ENCODE data around the gene ATRAID.
"Not testable (repeated sequence)": the region's sequence is repeated elsewhere in the genome, so short reads cannot be mapped to it uniquely, and the experiment has no call there.

ATRAID gene, protein sequence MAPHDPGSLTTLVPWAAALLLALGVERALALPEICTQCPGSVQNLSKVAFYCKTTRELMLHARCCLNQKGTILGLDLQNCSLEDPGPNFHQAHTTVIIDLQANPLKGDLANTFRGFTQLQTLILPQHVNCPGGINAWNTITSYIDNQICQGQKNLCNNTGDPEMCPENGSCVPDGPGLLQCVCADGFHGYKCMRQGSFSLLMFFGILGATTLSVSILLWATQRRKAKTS

DNA sequence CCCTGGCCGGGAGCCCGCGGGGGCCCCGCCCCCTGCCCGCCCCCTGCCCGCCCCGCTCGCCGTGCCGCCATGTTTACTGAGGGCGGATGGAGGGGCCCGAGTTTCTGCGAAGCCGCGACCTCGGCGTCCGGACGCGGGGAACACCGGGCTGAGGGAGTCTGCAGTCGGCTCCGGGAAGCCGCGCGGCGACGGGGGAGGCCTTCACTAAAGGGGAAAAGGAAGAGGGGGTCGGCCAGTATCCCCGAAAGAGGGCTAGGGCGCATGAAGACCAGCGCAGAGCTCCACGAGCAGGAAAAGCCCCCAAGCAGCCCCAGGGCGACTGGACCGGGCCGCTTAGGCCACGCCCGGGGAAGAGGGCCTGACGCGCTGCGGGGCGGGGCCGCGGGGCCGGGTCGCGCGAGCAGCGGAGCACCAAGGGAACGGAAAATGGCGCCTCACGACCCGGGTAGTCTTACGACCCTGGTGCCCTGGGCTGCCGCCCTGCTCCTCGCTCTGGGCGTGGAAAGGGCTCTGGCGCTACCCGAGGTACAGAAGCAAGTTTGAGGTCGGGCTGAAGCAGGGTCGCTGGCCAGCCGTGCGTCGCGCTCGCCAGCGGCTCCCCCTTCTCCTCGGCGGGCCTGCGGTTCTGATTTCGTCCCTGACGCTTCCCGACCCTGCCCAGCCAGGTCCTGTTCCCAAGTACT is at the start of gene ATRAID, which contains the start of gene SLC5A6:
Gene ATRAID, plus strand, starts transcription at position 99 of the 683 bp plus-strand sequence. Its CDS starts 328 bp downstream, at position 427.
Gene SLC5A6, minus strand, starts transcription at position 326 of the 683 bp plus-strand sequence. CDS start 4,618 bp downstream, outside the sequence.
- peak; percentile 90 for DNase-seq
- peak; percentile 91 for ATAC-seq
- Mint-ChIP-seq H3K9me3 (no peaks in the 10 kb centered on the region), H3K4me3 (peak within 1 kb of the TSS; percentile 98), H3K36me3 (ENCODE audit: low read depth) (peaks cover 46% of the 10 kb centered on the region), H3K4me1 (peaks cover 42% of the 10 kb centered on the region), H3K27ac (peak within 1 kb of the TSS; percentile 99), H3K27me3 (no peaks in the 10 kb centered on the region)

DNA sequence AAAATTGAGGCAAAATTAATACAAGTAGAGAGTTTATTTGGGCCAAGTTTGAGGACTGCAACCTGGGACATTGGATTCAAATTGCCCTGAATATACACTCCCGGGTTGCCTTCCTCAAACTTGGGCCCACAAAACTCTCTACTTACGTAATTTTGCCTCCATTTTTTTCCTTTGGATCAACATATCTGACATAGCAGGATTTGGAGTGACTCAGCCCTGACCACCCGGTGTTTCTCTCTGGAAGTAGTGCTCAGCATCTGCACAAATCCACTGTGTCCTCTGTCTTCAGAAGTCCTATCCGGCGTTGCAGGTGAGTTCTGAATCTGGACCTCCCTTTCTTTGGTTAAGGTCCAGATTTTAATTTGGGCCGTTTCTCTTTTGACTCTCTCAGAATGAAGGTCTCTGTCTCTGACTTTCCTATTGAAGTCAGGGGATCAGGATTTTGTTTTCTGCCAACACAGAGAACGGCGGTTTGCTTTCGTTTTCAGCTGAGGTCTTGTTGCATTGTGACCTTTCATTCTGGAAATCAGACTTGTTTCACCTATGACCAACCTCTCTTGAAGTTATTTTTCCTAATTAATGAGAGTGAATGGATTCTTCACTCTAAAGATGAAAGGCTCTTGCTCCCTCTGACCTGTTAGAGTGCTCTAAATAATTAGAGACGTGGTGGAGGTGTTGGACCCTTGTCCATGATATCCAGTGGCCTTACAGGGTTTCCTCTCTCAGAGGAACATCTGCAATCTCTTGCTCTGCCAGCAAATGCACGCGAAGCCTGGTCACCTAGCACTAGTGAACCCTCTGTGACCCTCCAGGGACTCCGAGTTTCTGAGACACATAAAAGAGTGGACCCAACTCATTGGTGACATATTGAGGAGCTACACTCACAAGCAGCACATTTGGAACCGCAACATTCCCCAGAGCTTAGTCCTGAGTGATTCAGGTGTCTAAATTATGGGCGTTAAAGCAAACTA is 49.4 kb upstream of the ATRAID start:
- no peak for DNase-seq
- Mint-ChIP-seq H3K36me3 (ENCODE audit: low read depth) (no peaks in the 10 kb centered on the region), H3K27me3 (no peaks in the 10 kb centered on the region), H3K4me3 (no peak overlapping the region), H3K9me3 (no peaks in the 10 kb centered on the region), H3K4me1 (no peaks in the 10 kb centered on the region), H3K27ac (no peak overlapping the region)
- ATAC-seq = no peak

- Mint-ChIP-seq H3K36me3 (ENCODE audit: low read depth) (no peaks in the 10 kb centered on the region), H3K9me3 (no peaks in the 10 kb centered on the region), H3K27ac (no peak overlapping the region), H3K4me3 (no peak overlapping the region), H3K4me1 (no peaks in the 10 kb centered on the region), H3K27me3 (peaks cover 1% of the 10 kb centered on the region)
- DNase-seq (no peak), ATAC-seq (no peak)
Measured at GRCh38 chr2:27164960-27165763, 46.7 kb upstream of the ATRAID start.

- H3K27me3 Mint-ChIP-seq = peaks cover 6% of the 10 kb centered on the region
- H3K36me3 Mint-ChIP-seq (ENCODE audit: low read depth) = no peaks in the 10 kb centered on the region
- H3K4me3 Mint-ChIP-seq = no peak overlapping the region
- H3K27ac Mint-ChIP-seq = no peak overlapping the region
- ATAC-seq (no peak), DNase-seq (no peak)
- peaks cover 2% of the 10 kb centered on the region for H3K4me1 Mint-ChIP-seq
- no peaks in the 10 kb centered on the region for H3K9me3 Mint-ChIP-seq
Measured at GRCh38 chr2:27170581-27171337, 41.1 kb upstream of the ATRAID start.

DNA sequence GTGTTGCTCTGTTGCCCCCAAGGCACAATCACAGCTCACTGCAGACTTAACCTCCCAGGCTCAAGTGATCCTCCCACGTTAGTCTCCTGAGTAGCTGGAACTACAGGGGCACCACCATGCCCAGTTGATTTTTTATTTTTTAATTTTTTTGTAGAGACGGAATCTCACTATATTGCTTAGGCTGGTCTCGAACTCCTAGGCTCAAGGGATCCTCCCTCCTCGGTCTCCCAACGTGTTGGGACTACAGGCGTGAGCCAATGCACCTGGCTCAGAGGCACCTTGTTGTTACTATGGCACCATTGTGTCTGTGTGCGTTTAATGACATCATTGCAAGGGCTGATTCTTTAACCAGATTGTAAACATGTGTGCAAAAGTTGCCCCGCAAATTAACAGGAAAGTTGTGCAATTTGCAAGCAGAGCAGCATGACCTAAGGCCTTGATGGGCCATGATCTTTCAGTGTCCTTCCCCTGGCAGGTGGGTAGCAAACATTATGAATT is 40.4 kb upstream of the ATRAID start:
- no peaks in the 10 kb centered on the region for H3K36me3 Mint-ChIP-seq (ENCODE audit: low read depth)
- H3K27me3 Mint-ChIP-seq = peaks cover 11% of the 10 kb centered on the region
- H3K4me3 Mint-ChIP-seq = no peak overlapping the region
- ATAC-seq (no peak), DNase-seq (no peak)
- H3K9me3 Mint-ChIP-seq = no peaks in the 10 kb centered on the region
- H3K4me1 Mint-ChIP-seq = peaks cover 2% of the 10 kb centered on the region
- no peak overlapping the region for H3K27ac Mint-ChIP-seq

DNA sequence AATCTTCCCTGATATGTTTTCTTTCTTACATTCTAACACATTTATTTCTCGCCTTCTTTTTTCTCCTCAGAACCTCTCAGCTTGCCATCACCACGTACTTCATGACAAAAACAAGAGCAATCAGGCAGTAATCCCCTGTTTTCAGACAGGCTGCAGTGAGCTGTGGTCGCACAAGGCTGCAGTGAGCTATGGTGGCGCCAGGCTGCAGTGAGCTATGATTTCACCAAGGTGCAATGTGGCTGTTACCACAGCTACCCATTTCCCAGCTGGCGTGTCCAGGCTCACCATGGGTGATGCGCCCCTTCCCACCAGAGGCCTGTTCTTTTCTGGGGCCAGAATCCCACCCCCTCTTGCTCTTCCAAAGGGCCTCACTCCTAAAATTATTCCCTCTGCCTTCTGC is 37.2 kb upstream of the ATRAID start:
- H3K27me3 Mint-ChIP-seq = peaks cover 21% of the 10 kb centered on the region
- DNase-seq (no peak), ATAC-seq (no peak)
- no peak overlapping the region for H3K4me3 Mint-ChIP-seq
- no peaks in the 10 kb centered on the region for H3K9me3 Mint-ChIP-seq
- peaks cover 2% of the 10 kb centered on the region for H3K4me1 Mint-ChIP-seq
- no peaks in the 10 kb centered on the region for H3K36me3 Mint-ChIP-seq (ENCODE audit: low read depth)
- H3K27ac Mint-ChIP-seq = no peak overlapping the region

GRCh38 chr2:27175330-27175729 is 36.5 kb upstream of the ATRAID start:
- H3K27me3 Mint-ChIP-seq = peaks cover 24% of the 10 kb centered on the region
- H3K27ac Mint-ChIP-seq = no peak overlapping the region
- DNase-seq (no peak), ATAC-seq (no peak)
- peaks cover 2% of the 10 kb centered on the region for H3K4me1 Mint-ChIP-seq
- H3K9me3 Mint-ChIP-seq = no peaks in the 10 kb centered on the region
- no peaks in the 10 kb centered on the region for H3K36me3 Mint-ChIP-seq (ENCODE audit: low read depth)
- H3K4me3 Mint-ChIP-seq = no peak overlapping the region

- not testable (repeated sequence) for H3K4me3 Mint-ChIP-seq; DNase-seq; H3K4me1 Mint-ChIP-seq; H3K9me3 Mint-ChIP-seq; ATAC-seq; H3K27ac Mint-ChIP-seq; H3K36me3 Mint-ChIP-seq (ENCODE audit: low read depth)
- H3K27me3 Mint-ChIP-seq = peaks cover 20% of the 10 kb centered on the region
Measured at GRCh38 chr2:27175781-27176180, 36.1 kb upstream of the ATRAID start.

DNA sequence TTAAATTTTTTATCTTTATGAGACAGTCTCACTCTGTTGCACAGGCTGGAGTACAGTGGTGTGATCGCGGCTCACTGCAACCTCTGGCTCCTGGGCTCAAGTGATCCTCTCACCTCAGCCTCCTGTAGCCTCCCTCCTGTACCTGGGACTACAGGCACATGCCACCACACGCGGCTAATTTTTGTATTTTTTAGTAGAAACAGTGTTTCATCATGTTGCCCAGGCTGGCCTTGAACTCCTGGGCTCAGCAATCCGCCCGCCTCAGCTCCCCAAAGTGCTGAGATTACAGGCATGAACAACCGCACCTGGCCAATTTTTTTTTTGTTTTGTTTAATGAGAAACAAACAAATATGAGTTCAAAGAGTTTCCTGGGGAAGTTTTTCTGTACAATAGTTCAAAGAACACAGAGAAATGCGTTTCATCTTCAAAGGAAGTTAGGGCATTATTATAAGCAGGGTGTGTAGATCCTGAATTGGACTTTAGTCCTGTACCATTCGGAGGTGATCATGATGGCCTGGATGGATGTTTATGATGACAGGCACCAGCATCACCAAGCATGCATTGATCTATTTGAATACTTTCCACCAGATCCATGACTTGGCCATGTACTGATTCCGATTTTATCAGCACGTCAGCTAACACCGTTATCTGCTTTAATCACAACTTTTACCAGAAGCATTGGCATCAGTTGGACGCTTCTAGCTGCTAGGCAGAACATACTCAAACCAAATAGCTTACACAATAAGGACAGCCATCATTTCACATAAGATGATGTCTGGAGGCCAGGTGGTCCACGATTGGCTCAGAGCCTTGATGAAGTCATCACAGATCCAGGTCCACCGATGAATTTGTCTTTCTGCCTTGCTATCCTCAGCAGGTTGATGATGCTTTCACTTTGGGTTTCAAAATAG is 34.1 kb upstream of the ATRAID start:
- Mint-ChIP-seq H3K27ac (no peak overlapping the region), H3K4me3 (no peak overlapping the region), H3K4me1 (no peaks in the 10 kb centered on the region), H3K9me3 (no peaks in the 10 kb centered on the region), H3K36me3 (ENCODE audit: low read depth) (no peaks in the 10 kb centered on the region), H3K27me3 (peaks cover 33% of the 10 kb centered on the region)
- ATAC-seq (no peak), DNase-seq (no peak)

DNA sequence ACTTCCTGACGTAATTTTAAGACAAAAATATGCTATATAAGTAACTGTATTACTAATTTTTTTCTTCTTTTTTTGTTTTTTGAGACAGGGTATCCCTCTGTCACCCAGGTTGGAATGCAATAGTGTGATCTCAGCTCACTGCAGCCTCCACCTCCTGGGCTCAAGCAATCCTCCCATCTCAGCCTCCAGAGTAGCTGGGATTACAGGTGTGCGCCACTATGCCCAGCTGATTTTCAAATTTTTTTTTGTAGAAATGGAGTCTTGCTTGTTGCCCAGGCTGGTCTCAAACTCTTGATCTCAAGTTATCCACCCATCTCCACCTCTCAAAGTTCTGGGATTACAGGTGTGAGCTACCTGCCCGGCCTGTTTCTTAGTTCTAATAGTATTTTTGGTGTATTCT is 33.4 kb upstream of the ATRAID start:
- Mint-ChIP-seq H3K9me3 (no peaks in the 10 kb centered on the region), H3K27me3 (peaks cover 33% of the 10 kb centered on the region)

GRCh38 chr2:27179344-27180000 is 32.4 kb upstream of the ATRAID start:
- H3K27ac Mint-ChIP-seq = no peak overlapping the region
- H3K27me3 Mint-ChIP-seq = peaks cover 36% of the 10 kb centered on the region
- no peak for ATAC-seq
- H3K4me1 Mint-ChIP-seq = no peaks in the 10 kb centered on the region
- DNase-seq = no peak
- no peaks in the 10 kb centered on the region for H3K9me3 Mint-ChIP-seq
- H3K36me3 Mint-ChIP-seq (ENCODE audit: low read depth) = no peaks in the 10 kb centered on the region
- no peak overlapping the region for H3K4me3 Mint-ChIP-seq

More for the DNA sequence above, 33.4 kb upstream of the ATRAID start:
- DNase-seq (no peak), ATAC-seq (no peak)
- no peak overlapping the region for H3K4me3 Mint-ChIP-seq
- no peaks in the 10 kb centered on the region for H3K4me1 Mint-ChIP-seq
- H3K27ac Mint-ChIP-seq = no peak overlapping the region
- no peaks in the 10 kb centered on the region for H3K36me3 Mint-ChIP-seq (ENCODE audit: low read depth)

DNA sequence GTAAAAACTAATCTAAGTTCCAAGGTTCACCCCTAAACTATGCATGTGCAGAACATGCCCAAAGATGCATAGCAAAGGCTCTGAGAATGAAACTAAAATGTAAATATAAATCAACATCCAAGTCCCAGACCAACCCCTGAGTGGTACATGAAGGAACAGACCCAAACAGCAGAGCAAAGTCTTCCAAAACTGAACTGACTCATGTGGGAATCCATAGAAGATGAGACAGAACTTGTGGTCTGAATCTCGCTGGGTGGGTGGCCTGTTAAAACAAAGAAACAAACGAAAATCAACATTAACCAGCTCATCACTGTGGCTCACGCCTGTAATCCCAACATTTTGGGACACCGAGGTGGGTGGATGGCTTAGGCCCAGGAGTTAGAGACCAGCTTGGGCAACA is 29.5 kb upstream of the ATRAID start:
- Mint-ChIP-seq H3K36me3 (ENCODE audit: low read depth) (no peaks in the 10 kb centered on the region), H3K4me3 (no peak overlapping the region), H3K27ac (no peak overlapping the region), H3K9me3 (no peaks in the 10 kb centered on the region), H3K4me1 (no peaks in the 10 kb centered on the region), H3K27me3 (peaks cover 29% of the 10 kb centered on the region)
- ATAC-seq (no peak), DNase-seq (no peak)

Measured in activated naive CD8-positive, alpha-beta T cell treated with anti-CD3 and anti-CD28 coated beads, Interleukin-2, amount 50 U/mL, for 24 hours (primary cell).